Tibial artery (tissue), 4 donors: ENCODE results near the gene PARN.

Experiments used
- DNase-seq, 2 donors: peaks; one replicate each; pipeline ENCODE4 v3.0.0-alpha.2; 2019
- H3K27ac ChIP-seq, 2 donors: fragments of 200-600 bp; sonication (generic) in 1 of 2; 1 replicate in 1 of 2; 2 replicates in 1 of 2; pipeline ENCODE4 v1.5.1; 2018 to 2019; ENCODE audit warnings: mild to moderate bottlenecking in 1 of 2
- H3K27me3 ChIP-seq, 2 donors: fragments of 200-600 bp; sonication (generic) in 1 of 2; one replicate each; pipeline versions ENCODE4 v1.5.1 to v1.6.0; 2016 to 2019
- H3K36me3 ChIP-seq, 3 donors: fragments of 200-600 bp; sonication (generic) in 2 of 3; one replicate each; pipeline ENCODE4 v1.5.1; 2016 to 2019; ENCODE audit warnings: mild to moderate bottlenecking in 2 of 3
- H3K4me1 ChIP-seq, 4 donors: fragments of 200-600 bp; sonication (generic) in 2 of 4; 1 replicate in 3 of 4; 2 replicates in 1 of 4; pipeline ENCODE4 v1.5.1; 2016 to 2019
- H3K4me3 ChIP-seq, 2 donors: fragments of 200-600 bp; sonication (generic) in 1 of 2; 1 replicate in 1 of 2; 2 replicates in 1 of 2; pipeline ENCODE4 v1.5.1; 2018 to 2019; ENCODE audit warnings: mild to moderate bottlenecking in 2 of 2
- H3K9me3 ChIP-seq, 3 donors: fragments of 200-600 bp; sonication (generic) in 1 of 3; one replicate each; pipeline ENCODE4 v1.5.1; 2016 to 2019
- intact Hi-C: fragments of 100-400 bp; cut with DNase I; formaldehyde crosslinking; loops from one replicate; pipeline ENCODE4 v1.15.0; 2023; ENCODE audit warnings: low total_unique reads
- TF ChIP-seq, protein P1 (sequence below), 2 experiments: fragments of 200-600 bp in 1 of 2; fragments of 450-650 bp in 1 of 2; IDR thresholded peaks; one replicate each; pipeline ENCODE4 v1.5.1; 2017 to 2019; ENCODE audit warnings: antibody characterized with exemption in 2 of 2, mild to moderate bottlenecking in 1 of 2, moderate library complexity in 1 of 2

Gene PARN

DNA sequence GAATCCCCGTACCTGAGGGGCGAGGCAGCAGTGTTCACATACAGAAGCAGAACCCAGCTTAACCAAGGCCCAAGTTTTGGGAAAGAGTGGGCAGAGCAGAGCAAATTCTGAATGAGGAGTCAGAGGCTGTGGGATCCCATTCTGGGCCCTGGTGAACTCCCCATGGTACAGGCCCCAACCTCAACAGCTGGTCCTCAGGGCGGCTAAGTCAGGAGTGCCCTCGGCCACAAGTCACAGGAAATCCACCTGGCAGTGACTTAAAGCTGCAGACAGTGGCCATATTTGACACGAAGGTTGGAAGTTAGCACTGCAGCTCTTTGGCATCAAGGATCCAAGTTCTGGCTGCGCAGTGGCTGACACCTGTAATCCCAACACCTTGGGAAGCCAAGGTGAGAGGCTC is 237.1 kb downstream of the PARN start:
- Histone ChIP-seq H3K27me3 (no peaks in the 10 kb centered on the region), H3K9me3 (no peaks in the 10 kb centered on the region), H3K36me3 (no peaks in the 10 kb centered on the region), H3K27ac (no peak overlapping the region), H3K4me1 (no peaks in the 10 kb centered on the region), H3K4me3 (no peak overlapping the region)
- TF ChIP-seq, protein P1, sequence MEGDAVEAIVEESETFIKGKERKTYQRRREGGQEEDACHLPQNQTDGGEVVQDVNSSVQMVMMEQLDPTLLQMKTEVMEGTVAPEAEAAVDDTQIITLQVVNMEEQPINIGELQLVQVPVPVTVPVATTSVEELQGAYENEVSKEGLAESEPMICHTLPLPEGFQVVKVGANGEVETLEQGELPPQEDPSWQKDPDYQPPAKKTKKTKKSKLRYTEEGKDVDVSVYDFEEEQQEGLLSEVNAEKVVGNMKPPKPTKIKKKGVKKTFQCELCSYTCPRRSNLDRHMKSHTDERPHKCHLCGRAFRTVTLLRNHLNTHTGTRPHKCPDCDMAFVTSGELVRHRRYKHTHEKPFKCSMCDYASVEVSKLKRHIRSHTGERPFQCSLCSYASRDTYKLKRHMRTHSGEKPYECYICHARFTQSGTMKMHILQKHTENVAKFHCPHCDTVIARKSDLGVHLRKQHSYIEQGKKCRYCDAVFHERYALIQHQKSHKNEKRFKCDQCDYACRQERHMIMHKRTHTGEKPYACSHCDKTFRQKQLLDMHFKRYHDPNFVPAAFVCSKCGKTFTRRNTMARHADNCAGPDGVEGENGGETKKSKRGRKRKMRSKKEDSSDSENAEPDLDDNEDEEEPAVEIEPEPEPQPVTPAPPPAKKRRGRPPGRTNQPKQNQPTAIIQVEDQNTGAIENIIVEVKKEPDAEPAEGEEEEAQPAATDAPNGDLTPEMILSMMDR (IDR thresholded peaks at IDR 0.05), result no peak
- DNase-seq, result no peak
- intact Hi-C loops, result no loop called here

DNA sequence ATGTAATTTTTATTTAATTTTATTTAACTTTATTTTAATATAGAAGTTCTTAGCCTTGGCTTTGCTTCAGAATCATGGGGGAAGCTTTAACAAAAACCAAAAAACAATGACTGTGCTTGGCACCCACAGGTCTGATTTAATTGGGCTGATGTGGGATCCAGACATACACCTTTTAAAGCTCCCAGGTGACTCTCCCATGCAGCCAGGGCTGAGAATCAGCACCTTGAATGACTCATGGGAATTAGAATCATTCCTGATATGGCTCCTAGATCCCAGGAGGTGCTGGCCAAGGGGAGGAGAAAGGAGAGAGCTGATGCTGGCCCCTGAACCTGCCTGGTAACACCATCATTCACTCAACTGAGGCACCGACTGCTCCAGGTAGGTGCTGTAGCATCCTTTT is 240.7 kb downstream of the PARN start:
- intact Hi-C loops, result no loop called here
- TF ChIP-seq, protein P1 (IDR thresholded peaks at IDR 0.05), result no peak

DNA sequence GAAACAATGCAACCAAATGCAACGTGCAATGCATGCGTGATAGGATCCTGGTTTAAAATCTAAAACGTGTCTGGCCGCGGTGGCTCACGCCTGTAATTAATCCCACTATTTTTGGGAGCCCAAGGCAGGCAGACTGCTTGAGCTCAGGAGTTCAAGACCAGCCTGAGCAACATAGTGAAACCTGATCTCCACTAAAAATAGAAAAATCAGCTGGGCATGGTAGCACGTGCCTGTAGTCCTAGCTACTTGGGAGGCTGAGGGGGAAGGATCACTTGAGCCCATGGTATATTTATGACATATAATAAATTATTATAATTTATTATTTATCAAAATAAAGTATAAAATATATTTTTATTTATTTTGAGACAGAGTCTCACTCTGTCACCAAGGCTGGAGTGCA is 241.8 kb downstream of the PARN start:
- no peak for DNase-seq
- intact Hi-C loops, result no loop called here
- H3K27me3 ChIP-seq, result no peaks in the 10 kb centered on the region
- H3K27ac ChIP-seq, result no peak overlapping the region
- no peak overlapping the region for H3K4me3 ChIP-seq
- H3K4me1 ChIP-seq, result no peaks in the 10 kb centered on the region
- H3K36me3 ChIP-seq, result no peaks in the 10 kb centered on the region
- TF ChIP-seq, protein P1 (IDR thresholded peaks at IDR 0.05), result no peak
- H3K9me3 ChIP-seq, result no peaks in the 10 kb centered on the region

More for the DNA sequence above, 240.7 kb downstream of the PARN start:
- no peaks in the 10 kb centered on the region for H3K27me3 ChIP-seq
- no peaks in the 10 kb centered on the region for H3K9me3 ChIP-seq
- H3K4me1 ChIP-seq, result no peaks in the 10 kb centered on the region
- no peak for DNase-seq
- H3K4me3 ChIP-seq, result no peak overlapping the region
- no peak overlapping the region for H3K27ac ChIP-seq
- no peaks in the 10 kb centered on the region for H3K36me3 ChIP-seq

DNA sequence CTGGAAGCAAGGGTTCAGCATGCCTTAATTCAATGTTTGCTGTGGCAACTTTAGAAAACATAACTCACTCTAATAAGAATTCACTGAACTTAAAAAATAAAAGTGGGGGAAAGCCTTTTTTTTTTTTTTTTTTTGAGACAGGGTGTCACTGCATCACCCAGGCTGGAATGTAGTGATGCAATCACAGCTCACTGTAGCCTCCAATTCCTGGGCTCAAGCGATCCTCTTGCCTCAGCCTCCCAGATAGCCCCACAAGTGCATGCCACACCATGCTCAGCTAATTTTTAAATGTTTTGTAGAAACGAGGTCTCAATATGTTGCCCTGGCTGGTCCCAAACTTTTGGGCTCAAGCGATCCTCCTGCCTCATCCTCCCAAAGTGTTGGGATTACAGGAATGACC is 243.9 kb downstream of the PARN start:
- no peak for DNase-seq
- intact Hi-C loops, result no loop called here
- Histone ChIP-seq H3K27ac (no peak overlapping the region), H3K9me3 (no peaks in the 10 kb centered on the region), H3K4me3 (no peak overlapping the region), H3K36me3 (no peaks in the 10 kb centered on the region), H3K27me3 (no peaks in the 10 kb centered on the region), H3K4me1 (no peaks in the 10 kb centered on the region)
- TF ChIP-seq, protein P1 (IDR thresholded peaks at IDR 0.05), result no peak
